Stomach smooth muscle (tissue), 2 donors: ENCODE results near the gene TCEA2.

Experiments
- H3K27ac ChIP-seq: one replicate; pipeline ENCODE4 v1.7.0; 2013; ENCODE audit warnings: mild to moderate bottlenecking, low read length, inconsistent platforms
- H3K27me3 ChIP-seq, 2 donors: one replicate each; pipeline ENCODE4 v1.7.0; 2013; ENCODE audit warnings: low read length in 2 of 2; ENCODE audit not compliant: insufficient read depth in 2 of 2, control insufficient read depth in 1 of 2
- H3K36me3 ChIP-seq, 2 donors: one replicate each; pipeline ENCODE4 v1.7.0; 2013; ENCODE audit warnings: low read length in 2 of 2; ENCODE audit not compliant: control insufficient read depth in 2 of 2, insufficient read depth in 2 of 2
- H3K4me1 ChIP-seq: one replicate; pipeline ENCODE4 v1.7.0; 2013; ENCODE audit warnings: low read length; ENCODE audit not compliant: control insufficient read depth, insufficient read depth
- H3K4me3 ChIP-seq, 2 donors: one replicate each; pipeline ENCODE4 v1.7.0; 2013; ENCODE audit warnings: low read length in 2 of 2
- H3K9ac ChIP-seq, 2 donors: one replicate each; pipeline ENCODE4 v1.7.0; 2013; ENCODE audit warnings: low read length in 2 of 2, mild to moderate bottlenecking in 1 of 2
- H3K9me3 ChIP-seq, 2 donors: one replicate each; pipeline ENCODE4 v1.7.0; 2013; ENCODE audit warnings: low read length in 2 of 2; ENCODE audit not compliant: control insufficient read depth in 2 of 2
- donor health status: healthy.
- donor health status: Pancreatic carcinoma.

Gene TCEA2

DNA sequence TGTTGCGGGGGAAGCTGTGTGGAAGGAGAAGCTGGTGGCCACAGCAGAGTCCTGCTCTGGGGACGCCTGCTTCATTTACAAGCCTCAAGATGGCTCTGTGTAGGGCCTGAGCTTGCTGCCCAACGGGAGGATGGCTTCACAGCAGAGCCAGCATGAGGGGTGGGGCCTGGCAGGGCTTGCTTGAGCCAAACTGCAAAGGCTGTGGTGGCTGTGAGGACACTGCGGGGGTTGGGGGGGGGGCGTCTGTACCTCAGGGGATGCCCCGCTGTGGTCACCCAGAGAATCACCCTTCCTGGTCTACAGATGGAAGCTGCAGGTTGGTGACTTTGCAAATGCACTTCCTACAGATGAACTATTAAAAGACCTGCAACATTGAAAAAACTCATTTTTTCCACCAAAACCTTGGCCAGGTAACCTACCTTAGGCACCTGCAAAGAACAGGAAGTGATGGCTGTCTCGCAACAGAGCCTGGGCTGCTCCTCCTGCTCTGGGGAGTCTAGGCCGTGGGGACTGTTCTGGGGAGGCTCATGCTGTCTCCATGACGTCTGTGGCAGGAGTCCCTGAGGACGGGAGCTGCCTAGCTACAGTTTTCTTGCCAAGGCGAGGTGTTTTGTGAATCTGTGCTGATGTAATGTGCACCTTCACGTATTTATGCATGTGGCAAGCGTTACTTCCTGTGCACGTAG, 37.0 kb downstream of the TCEA2 start:
- H3K9ac ChIP-seq, result no peak overlapping the region
- no peaks in the 10 kb centered on the region for H3K9me3 ChIP-seq
- H3K4me1 ChIP-seq, result peaks cover 6% of the 10 kb centered on the region
- no peak overlapping the region for H3K4me3 ChIP-seq
- peaks cover 36 to 50% of the 10 kb centered on the region in 2 donors for H3K27me3 ChIP-seq
- no peak overlapping the region for H3K27ac ChIP-seq
- no peaks in the 10 kb centered on the region for H3K36me3 ChIP-seq

DNA sequence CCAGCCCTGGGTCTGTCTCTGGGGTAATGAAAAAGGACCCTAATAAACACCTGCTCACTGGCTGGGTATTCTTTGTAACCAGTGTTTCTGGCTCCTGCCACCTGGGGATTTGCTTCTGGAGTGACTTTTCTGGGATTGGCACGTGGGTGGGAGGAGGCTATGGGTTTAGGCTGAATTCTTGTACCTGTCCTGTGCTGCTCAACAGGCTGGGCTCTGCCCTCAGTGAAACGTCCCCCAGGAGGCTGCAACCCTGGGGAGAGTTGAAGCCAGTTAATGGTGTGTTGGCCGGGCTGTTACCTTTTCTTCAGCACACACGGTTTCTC, 37.5 kb downstream of the TCEA2 start:
- Histone ChIP-seq H3K9me3 (no peaks in the 10 kb centered on the region), H3K4me3 (no peak overlapping the region), H3K27ac (no peak overlapping the region), H3K9ac (no peak overlapping the region), H3K27me3 (peaks cover 38 to 50% of the 10 kb centered on the region in 2 donors), H3K4me1 (peaks cover 6% of the 10 kb centered on the region), H3K36me3 (no peaks in the 10 kb centered on the region)

GRCh38 chr20:64100946-64101688, 38.1 kb downstream of the TCEA2 start:
- Histone ChIP-seq H3K9ac (no peak overlapping the region), H3K27me3 (peaks cover 36 to 46% of the 10 kb centered on the region in 2 donors), H3K4me1 (peaks cover 6% of the 10 kb centered on the region), H3K27ac (no peak overlapping the region), H3K4me3 (no peak overlapping the region), H3K36me3 (no peaks in the 10 kb centered on the region), H3K9me3 (no peaks in the 10 kb centered on the region)

DNA sequence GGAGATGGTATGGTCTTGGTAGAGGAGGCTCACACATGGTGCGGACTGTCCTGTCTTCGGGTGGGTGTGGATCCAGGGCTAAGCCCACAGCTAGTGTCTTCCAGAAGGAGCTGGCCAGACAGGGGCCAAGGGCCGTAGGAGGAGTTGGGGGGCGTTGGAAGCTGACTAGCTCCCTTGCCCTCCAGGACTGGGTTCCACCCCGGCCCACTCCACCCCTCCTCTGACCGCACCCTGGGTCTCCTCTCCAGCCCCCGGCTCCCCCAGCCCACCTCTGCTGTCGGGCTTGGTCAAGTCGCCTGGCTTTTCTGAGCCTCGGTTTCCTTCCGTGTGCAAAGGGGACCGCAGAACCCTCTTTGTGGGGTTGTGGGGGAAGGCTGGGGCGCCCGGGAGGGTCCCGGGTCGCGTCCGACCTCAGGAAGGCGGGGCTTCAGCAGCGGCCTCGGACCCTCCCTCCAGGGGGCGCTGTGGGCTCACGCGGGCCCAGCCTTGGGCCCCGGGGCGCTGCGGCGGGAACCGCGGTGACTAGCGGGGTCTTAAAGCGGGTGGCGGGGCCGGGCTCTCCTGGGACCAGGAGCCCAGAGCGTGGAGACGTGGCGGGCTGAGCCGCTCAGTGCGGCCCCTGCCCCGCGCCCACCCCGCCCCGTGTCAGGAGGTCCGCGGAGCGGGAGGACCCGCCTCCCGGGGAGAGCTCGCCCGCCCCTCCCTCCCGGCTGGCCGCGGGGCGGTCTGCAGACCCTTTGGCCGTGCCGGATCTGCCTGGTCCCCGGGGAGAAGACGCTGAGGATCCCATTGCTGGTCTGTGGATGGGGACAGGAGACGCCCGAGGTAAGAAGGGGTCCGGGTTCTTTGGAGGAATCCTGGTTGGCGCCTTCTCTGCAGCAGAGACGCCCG, 39.0 kb downstream of the TCEA2 start:
- Histone ChIP-seq H3K4me3 (peak overlapping the region in 1 of 2 donors; percentile 35), H3K36me3 (no peaks in the 10 kb centered on the region), H3K4me1 (peaks cover 6% of the 10 kb centered on the region), H3K9me3 (no peaks in the 10 kb centered on the region), H3K27ac (no peak overlapping the region), H3K27me3 (peaks cover 32 to 42% of the 10 kb centered on the region in 2 donors), H3K9ac (no peak overlapping the region)

DNA sequence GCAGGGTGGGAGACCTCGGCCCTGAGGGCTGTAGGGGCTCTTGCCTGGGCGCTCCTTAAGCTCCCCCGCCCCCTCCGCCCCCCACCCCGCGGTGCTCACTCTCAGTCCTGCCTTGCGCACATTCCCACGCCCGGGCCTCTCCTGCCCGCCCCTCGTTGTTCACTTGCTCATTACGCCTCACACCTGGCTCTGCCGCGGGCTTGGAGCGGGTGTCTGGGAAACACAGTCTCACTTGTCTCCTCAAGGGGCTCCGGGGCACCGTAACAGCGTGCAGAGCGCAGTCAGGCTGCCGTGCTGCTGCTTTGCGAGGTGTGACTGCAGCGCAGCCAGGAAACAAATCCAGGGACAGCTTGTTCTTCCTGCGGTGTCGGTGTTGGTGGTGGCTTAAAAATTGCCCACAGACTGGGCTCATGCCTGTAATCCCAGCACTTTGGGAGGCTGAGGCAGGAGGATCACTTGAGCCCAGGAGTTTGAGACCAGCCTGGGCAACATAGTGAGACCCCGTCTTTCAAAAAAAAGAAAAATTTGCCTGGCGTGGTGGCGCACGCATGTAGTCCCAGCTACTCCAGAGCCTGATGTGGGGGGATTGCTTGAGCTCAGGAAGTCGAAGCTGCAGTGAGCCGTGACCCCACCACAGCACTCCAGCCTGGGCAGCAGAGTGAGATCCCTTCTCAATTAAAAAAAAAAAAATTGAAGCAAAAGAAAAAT, 39.8 kb downstream of the TCEA2 start:
- peaks cover 32 to 39% of the 10 kb centered on the region in 2 donors for H3K27me3 ChIP-seq
- no peak overlapping the region for H3K27ac ChIP-seq
- H3K4me3 ChIP-seq, result no peak overlapping the region
- no peak overlapping the region for H3K9ac ChIP-seq
- H3K36me3 ChIP-seq, result no peaks in the 10 kb centered on the region
- H3K9me3 ChIP-seq, result no peaks in the 10 kb centered on the region
- peaks cover 6% of the 10 kb centered on the region for H3K4me1 ChIP-seq

DNA sequence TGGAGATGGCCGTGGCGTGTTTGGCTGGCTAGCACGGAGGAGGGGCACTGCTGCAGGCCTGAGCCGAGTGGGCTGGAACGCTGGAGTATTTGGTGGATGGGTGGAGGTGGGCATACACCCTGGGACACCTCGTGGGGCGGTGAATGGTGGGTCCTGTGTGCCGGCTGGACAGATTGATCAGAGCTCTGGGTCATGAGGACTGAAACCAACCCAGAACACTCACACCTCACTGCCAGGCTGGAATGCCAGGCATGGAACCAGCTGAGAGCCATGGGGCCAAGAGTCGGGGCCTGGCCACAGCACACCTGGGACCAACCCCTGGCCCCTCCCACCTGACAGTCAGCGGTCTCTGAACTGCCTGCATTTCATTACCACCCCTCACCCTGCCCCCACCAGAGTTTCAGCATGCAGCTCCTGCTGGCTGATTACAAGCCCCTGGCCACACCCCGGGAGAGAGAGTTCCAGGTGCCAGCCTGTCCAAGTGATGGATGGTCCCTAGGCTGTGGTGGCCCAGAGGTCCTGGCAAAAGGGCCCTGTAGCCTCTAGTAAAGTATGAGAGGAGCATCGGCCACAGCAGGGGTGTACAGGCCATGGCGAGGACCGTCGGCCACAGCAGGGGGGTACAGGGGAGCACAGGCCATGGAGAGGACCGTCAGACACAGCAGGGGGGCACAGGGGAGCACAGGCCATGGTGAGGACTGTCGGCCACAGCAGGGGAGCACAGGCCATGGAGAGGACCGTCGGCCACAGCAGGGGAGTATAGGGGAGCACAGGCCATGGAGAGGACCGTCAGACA, 41.1 kb downstream of the TCEA2 start:
- H3K27me3 ChIP-seq, result peaks cover 30 to 38% of the 10 kb centered on the region in 2 donors
- no peaks in the 10 kb centered on the region for H3K36me3 ChIP-seq
- H3K27ac ChIP-seq, result no peak overlapping the region
- H3K9ac ChIP-seq, result no peak overlapping the region
- H3K4me3 ChIP-seq, result no peak overlapping the region
- H3K4me1 ChIP-seq, result peaks cover 6% of the 10 kb centered on the region
- H3K9me3 ChIP-seq, result no peaks in the 10 kb centered on the region

GRCh38 chr20:64104667-64105451, 41.9 kb downstream of the TCEA2 start:
- Histone ChIP-seq H3K27me3 (peaks cover 30 to 38% of the 10 kb centered on the region in 2 donors), H3K4me1 (peaks cover 6% of the 10 kb centered on the region), H3K36me3 (no peaks in the 10 kb centered on the region), H3K9ac (no peak overlapping the region), H3K27ac (no peak overlapping the region), H3K9me3 (no peaks in the 10 kb centered on the region), H3K4me3 (no peak overlapping the region)

DNA sequence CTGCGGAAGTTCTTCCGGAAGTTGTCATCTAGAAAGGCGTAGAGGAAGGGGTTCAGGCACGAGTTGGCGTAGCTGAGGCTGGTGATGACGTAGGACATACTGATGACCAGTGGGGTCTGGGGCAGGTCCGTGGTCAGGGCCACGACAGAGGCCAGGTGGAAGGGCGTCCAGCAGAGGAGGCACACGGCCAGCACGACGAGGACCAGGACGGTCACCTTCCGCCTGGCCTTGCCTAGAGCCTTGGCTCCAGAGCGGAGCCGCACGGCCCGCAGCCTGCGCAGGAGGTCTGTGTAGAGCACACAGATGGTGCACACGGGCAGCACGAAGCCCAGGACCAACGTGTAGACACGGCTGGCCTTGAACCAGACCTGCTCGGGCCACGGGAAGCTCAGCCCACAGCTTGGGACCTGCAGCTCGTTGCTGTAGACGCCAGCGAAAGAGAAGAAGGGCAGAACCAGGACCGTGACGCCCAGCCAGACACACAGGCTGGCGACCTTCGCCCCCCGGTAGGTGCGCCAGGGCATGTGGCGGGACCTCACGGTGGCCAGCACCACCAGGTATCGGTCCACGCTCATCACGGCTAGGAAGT, 42.9 kb downstream of the TCEA2 start:
- Histone ChIP-seq H3K9ac (no peak overlapping the region), H3K4me1 (peaks cover 6% of the 10 kb centered on the region), H3K9me3 (no peaks in the 10 kb centered on the region), H3K27me3 (peaks cover 23 to 28% of the 10 kb centered on the region in 2 donors), H3K4me3 (no peak overlapping the region), H3K36me3 (no peaks in the 10 kb centered on the region), H3K27ac (no peak overlapping the region)

- Histone ChIP-seq H3K4me1 (peaks cover 6% of the 10 kb centered on the region), H3K36me3 (no peaks in the 10 kb centered on the region), H3K9me3 (no peaks in the 10 kb centered on the region), H3K27me3 (peaks cover 18 to 23% of the 10 kb centered on the region in 2 donors), H3K27ac (no peak overlapping the region), H3K4me3 (no peak overlapping the region), H3K9ac (no peak overlapping the region)
Measured at GRCh38 chr20:64106435-64106961, 43.5 kb downstream of the TCEA2 start.
